Central memory CD8-positive, alpha-beta T cell (primary cell): ENCODE results near the gene DHRS4L2.

ENCODE experiments used
- ATAC-seq: fragments of 150-1000 bp; cut with Tn5 transposase; replicated peaks from 2 replicates; pipeline ENCODE4 v1.10.0; 2022; ENCODE audit warnings: mild to moderate bottlenecking, moderate FRiP score, moderate number of reproducible peaks; ENCODE audit not compliant: poor library complexity, severe bottlenecking; ENCODE audit errors: extremely low read depth
- DNase-seq, 2 donors: peaks; one replicate each; pipeline ENCODE4 v3.0.0; 2021; ENCODE audit warnings: low spot score in 2 of 2
- H3K27ac Mint-ChIP-seq: one replicate; pipeline ENCODE4 v1.8.0; 2022; ENCODE audit warnings: low read depth, mild to moderate bottlenecking, moderate library complexity, mixed read lengths
- H3K27me3 Mint-ChIP-seq: one replicate; pipeline ENCODE4 v1.8.0; 2022; ENCODE audit warnings: mixed read lengths
- H3K36me3 Mint-ChIP-seq: one replicate; pipeline ENCODE4 v1.8.0; 2022; ENCODE audit warnings: mild to moderate bottlenecking, moderate library complexity, mixed read lengths; ENCODE audit not compliant: insufficient read depth
- H3K4me1 Mint-ChIP-seq: one replicate; pipeline ENCODE4 v1.8.0; 2022; ENCODE audit warnings: mixed read lengths
- H3K4me3 Mint-ChIP-seq: one replicate; pipeline ENCODE4 v1.8.0; 2022; ENCODE audit warnings: mild to moderate bottlenecking, moderate library complexity, mixed read lengths
- H3K9me3 Mint-ChIP-seq: one replicate; pipeline ENCODE4 v1.8.0; 2022; ENCODE audit warnings: mixed read lengths

Gene DHRS4L2

DNA sequence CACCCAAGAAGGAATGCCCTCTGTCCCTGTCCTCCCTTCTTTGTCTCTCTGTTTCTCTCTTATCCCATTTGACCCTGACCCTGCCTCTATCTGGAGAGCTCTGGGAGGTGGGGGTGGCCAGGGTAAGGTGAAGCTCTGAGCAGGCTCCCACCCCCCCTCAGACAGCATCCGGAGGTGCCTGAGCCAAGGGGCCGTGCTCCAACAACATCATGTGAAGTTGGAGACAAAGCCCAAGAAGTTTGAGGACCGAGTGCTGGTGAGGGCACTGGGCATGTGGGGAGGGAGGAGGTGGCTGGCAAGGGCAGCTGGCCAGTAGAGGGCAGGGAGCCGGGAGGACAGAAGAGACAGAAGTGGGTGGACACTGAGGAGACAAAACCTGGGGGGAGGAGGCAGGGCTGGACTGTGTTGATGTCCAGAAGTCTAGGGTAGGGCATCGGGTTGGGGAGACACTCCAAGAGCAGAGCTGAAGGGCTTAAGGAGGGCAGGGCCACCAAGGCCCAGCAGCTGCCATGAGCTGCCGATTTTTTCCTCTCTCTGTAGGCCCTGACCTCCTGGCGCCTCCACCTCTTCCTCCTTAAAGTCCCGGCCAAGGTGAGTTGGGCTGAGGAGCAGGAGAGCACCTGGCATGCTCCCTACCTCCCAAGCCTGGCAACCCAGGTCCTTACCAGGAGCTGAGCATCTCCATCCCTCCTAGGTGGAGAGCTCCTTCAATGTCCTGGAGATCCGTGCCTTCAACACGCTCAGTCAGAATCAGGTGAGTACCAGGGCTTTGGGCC, 65.0 kb downstream of the DHRS4L2 start:
- peak overlapping the region; percentile 70 for H3K27ac Mint-ChIP-seq
- no peaks in the 10 kb centered on the region for H3K9me3 Mint-ChIP-seq
- ATAC-seq (no peak), DNase-seq (no peak)
- no peaks in the 10 kb centered on the region for H3K27me3 Mint-ChIP-seq
- peaks cover 26% of the 10 kb centered on the region for H3K4me1 Mint-ChIP-seq
- H3K4me3 Mint-ChIP-seq: peak overlapping the region; percentile 84
- peaks cover 3% of the 10 kb centered on the region for H3K36me3 Mint-ChIP-seq

DNA sequence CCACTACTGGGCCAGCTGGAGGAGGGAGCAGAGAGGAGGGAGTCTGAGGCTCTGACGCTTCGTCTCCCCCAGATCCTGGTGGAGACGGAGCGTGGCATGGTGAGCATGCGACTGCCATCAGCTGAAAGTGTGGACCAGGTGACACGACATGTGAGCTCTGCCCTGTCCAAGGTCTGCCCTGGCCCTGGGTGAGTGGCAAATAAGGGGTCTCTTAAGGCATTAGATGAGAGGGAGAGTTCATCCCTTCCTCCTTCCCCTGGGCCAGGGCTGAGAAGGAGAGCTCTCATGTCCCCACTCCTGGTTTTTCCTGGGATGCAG, 65.6 kb downstream of the DHRS4L2 start:
- Mint-ChIP-seq H3K36me3 (peaks cover 5% of the 10 kb centered on the region), H3K4me3 (peak overlapping the region; percentile 84), H3K4me1 (peaks cover 26% of the 10 kb centered on the region), H3K9me3 (no peaks in the 10 kb centered on the region), H3K27me3 (no peaks in the 10 kb centered on the region), H3K27ac (no peak overlapping the region)
- DNase-seq (no peak), ATAC-seq (no peak)

DNA sequence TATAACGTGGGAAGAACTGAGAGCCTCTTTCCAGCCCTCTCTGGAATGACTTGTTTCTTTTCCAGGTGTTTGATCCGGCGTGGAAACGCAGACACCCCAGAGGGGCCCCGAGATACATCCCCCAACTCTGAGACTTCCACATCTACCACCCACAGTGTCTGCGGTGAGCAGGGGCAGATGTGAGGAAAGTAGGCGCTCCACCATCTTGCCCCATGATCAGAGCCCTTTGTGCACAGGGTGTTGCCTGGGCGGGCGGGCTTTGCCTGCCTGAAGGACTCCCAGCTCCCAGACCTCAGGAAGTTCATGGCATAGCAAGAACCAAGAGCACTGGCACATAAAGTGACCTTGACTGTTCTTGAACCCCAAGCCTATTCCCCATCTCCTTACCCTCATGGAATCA, 65.9 kb downstream of the DHRS4L2 start:
- no peak overlapping the region for H3K4me3 Mint-ChIP-seq
- H3K4me1 Mint-ChIP-seq: peaks cover 26% of the 10 kb centered on the region
- no peak for ATAC-seq
- H3K27me3 Mint-ChIP-seq: no peaks in the 10 kb centered on the region
- H3K9me3 Mint-ChIP-seq: no peaks in the 10 kb centered on the region
- peaks cover 5% of the 10 kb centered on the region for H3K36me3 Mint-ChIP-seq
- DNase-seq: no peak
- no peak overlapping the region for H3K27ac Mint-ChIP-seq
